Subcutaneous abdominal adipose tissue (tissue), 5 donors: Measurements from ENCODE around the gene EYA2.

Source experiments
- H3K27ac ChIP-seq: one replicate; pipeline ENCODE4 v1.7.0; 2013; ENCODE audit warnings: low read depth, mild to moderate bottlenecking, inconsistent platforms, low read length, moderate library complexity
- H3K27me3 ChIP-seq, 5 donors: one replicate each; pipeline ENCODE4 v1.7.0; 2013; ENCODE audit warnings: low read length in 5 of 5, inconsistent platforms in 1 of 5; ENCODE audit not compliant: control insufficient read depth in 5 of 5, insufficient read depth in 4 of 5
- H3K36me3 ChIP-seq, 5 donors: one replicate each; pipeline ENCODE4 v1.7.0; 2013; ENCODE audit warnings: low read length in 5 of 5; ENCODE audit not compliant: control insufficient read depth in 5 of 5, insufficient read depth in 5 of 5
- H3K4me1 ChIP-seq, 5 donors: one replicate each; pipeline ENCODE4 v1.7.0; 2013; ENCODE audit warnings: low read length in 5 of 5, mild to moderate bottlenecking in 3 of 5, moderate library complexity in 1 of 5; ENCODE audit not compliant: control insufficient read depth in 5 of 5, insufficient read depth in 5 of 5
- H3K4me3 ChIP-seq, 5 donors: one replicate each; pipeline ENCODE4 v1.7.0; 2013; ENCODE audit warnings: low read length in 5 of 5, low read depth in 1 of 5
- H3K9ac ChIP-seq, 5 donors: one replicate each; pipeline ENCODE4 v1.7.0; 2013; ENCODE audit warnings: low read length in 5 of 5, mild to moderate bottlenecking in 4 of 5, moderate library complexity in 3 of 5
- H3K9me3 ChIP-seq, 5 donors: one replicate each; pipeline ENCODE4 v1.7.0; 2013; ENCODE audit warnings: low read length in 5 of 5; ENCODE audit not compliant: control insufficient read depth in 5 of 5
- donor health status: healthy.
- donor health status: healthy.
- donor health status: healthy.
- donor health status: healthy.
- donor health status: healthy.

The EYA2 gene

DNA sequence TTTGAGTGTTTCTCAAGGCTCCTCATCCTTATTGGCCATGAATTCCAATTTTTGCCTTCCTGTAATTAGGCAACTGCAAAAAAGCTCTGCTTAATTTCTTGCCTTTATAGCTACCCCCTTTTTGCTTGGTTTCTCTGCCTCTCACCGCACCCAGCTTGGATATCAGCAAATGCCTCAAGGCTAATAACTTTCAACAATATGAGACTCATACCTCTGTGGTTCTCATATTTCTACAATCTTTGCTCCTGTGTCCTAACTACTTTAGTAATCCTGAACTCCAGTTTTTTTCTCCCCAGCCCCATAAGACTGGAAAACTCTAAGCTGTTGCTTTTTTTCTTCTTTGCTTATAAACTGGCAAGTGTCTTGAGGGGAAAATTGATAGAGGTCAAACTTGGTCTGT is 88.8 kb downstream of the EYA2 start:
- H3K4me3 ChIP-seq: no peak overlapping the region
- H3K27ac ChIP-seq: peak overlapping the region; percentile 27
- no peaks in the 10 kb centered on the region for H3K27me3 ChIP-seq
- H3K4me1 ChIP-seq: peaks cover 3 to 49% (median 24%) of the 10 kb centered on the region in 5 donors
- H3K9ac ChIP-seq: no peak overlapping the region
- H3K36me3 ChIP-seq: no peaks in the 10 kb centered on the region
- peaks cover 0 to 9% (median 2%) of the 10 kb centered on the region in 5 donors for H3K9me3 ChIP-seq

DNA sequence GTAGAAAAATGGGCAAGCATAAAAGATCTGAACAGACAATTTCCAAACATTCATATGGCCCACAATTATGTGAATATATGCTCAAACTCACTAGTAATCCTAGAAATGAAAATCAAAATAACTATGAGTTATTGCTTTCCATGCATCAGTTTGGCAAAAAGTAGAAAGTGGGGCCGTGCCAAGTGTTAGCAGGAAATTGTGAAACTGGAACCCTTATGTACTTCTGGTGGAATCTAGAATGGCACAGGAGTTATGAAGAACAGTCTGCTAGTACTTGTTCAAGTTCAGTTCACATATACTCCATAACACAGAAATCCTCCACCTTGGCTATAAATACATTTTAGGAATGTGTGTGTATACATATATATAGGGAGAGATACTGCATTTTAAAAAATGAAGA is 89.8 kb downstream of the EYA2 start:
- Histone ChIP-seq H3K27me3 (no peaks in the 10 kb centered on the region), H3K36me3 (no peaks in the 10 kb centered on the region), H3K9ac (no peak overlapping the region), H3K27ac (peak overlapping the region; percentile 42), H3K9me3 (peaks cover 0 to 9% (median 2%) of the 10 kb centered on the region in 5 donors), H3K4me3 (no peak overlapping the region), H3K4me1 (peaks cover 3 to 42% (median 16%) of the 10 kb centered on the region in 5 donors)

DNA sequence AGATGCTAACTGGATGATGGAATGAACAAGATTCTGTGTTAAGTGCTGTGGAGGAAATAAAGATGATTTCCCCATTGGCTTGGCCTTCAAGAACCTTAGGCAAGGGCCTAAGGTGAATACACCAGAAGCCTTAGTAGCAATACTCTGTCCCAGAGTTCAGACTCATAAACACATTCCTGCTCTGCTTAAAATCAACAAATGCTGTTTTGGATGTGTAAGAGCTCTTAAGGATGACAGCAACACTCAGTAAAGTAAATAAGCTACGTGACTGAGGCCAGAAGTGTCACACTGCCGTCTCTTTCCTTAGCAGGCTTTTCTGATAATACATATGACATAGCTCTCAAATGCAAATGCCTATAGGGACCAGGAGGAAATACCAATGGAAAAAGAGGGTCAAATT is 90.6 kb downstream of the EYA2 start:
- H3K36me3 ChIP-seq: no peaks in the 10 kb centered on the region
- H3K9ac ChIP-seq: no peak overlapping the region
- H3K27me3 ChIP-seq: no peaks in the 10 kb centered on the region
- H3K4me1 ChIP-seq: peaks cover 3 to 39% (median 17%) of the 10 kb centered on the region in 5 donors
- no peak overlapping the region for H3K4me3 ChIP-seq
- peaks cover 0 to 9% (median 2%) of the 10 kb centered on the region in 5 donors for H3K9me3 ChIP-seq
- H3K27ac ChIP-seq: peak overlapping the region; percentile 42

DNA sequence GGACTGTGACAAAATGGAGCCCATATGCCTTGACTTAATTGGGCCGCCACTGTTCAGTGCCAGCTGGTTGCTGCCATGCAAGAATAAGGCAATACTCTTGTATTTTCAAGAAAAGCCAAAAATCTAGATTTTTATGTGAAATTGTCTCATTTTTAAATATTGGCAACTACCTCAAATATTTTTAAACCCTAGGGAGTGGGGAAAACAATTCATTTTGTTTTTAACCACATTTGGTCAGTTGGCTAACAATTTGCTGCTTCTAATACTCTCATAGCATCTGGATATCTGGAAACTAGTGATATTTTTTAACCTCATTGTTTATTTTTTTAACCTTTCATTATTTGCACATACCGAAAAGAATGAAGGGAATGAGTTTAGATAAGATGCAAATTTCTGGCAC is 91.0 kb downstream of the EYA2 start:
- Histone ChIP-seq H3K4me3 (no peak overlapping the region), H3K9ac (no peak overlapping the region), H3K27ac (peak overlapping the region; percentile 42), H3K9me3 (peaks cover 0 to 9% (median 2%) of the 10 kb centered on the region in 5 donors), H3K36me3 (no peaks in the 10 kb centered on the region), H3K4me1 (peaks cover 3 to 43% (median 21%) of the 10 kb centered on the region in 5 donors), H3K27me3 (no peaks in the 10 kb centered on the region)

DNA sequence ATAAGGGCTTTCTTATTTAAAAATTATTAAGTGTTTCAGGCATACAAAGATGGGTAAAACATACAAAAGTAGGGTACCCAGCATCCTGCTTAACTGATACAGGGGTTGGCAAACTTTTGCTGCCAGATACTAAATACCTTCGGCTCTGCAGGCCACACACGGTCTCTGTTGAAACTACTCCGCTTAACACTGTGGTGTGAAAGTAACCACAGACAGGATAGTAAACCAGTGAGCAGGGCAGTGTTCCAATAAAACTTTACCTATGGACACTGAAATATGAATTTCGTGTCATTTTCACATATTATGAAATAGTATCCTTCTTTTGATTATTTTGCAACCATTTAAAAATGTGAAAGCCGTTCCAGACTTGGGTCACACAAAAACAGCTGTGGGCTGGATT is 92.4 kb downstream of the EYA2 start:
- H3K36me3 ChIP-seq: no peaks in the 10 kb centered on the region
- peaks cover 0 to 9% (median 2%) of the 10 kb centered on the region in 5 donors for H3K9me3 ChIP-seq
- H3K27me3 ChIP-seq: no peaks in the 10 kb centered on the region
- H3K4me3 ChIP-seq: no peak overlapping the region
- no peak overlapping the region for H3K9ac ChIP-seq
- no peak overlapping the region for H3K27ac ChIP-seq
- peaks cover 3 to 45% (median 26%) of the 10 kb centered on the region in 5 donors for H3K4me1 ChIP-seq

DNA sequence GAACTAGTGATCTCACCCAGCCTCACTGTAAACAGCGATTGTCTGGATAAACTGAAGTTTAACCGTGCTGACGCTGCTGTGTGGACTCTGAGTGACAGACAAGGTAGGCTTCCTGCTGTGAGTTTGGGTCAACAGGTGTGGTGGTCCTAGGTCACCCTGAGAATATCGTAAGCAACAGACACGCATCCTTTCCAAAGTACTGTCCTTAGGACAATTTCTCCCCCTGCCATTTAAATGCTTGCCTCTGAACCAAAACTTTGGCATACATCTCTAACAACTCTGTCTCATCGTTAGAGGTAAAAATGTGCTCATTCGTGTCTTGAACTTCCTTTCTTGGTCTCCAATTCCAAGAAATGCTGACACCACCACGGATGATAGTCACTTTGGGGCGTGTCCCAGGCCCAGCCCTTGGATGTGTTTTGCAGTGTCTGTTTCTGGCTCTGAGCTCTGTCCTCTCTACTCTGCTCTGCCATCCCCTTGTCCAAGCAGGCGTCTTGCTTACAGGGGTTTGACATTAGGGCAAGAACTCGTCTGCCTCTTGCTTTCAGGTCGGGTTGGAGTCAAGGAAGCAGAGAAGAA is 95.5 kb downstream of the EYA2 start:
- Histone ChIP-seq H3K4me3 (no peak overlapping the region), H3K36me3 (no peaks in the 10 kb centered on the region), H3K27me3 (no peaks in the 10 kb centered on the region), H3K9ac (no peak overlapping the region), H3K4me1 (peaks cover 3 to 28% (median 20%) of the 10 kb centered on the region in 5 donors), H3K9me3 (no peaks in the 10 kb centered on the region), H3K27ac (no peak overlapping the region)

DNA sequence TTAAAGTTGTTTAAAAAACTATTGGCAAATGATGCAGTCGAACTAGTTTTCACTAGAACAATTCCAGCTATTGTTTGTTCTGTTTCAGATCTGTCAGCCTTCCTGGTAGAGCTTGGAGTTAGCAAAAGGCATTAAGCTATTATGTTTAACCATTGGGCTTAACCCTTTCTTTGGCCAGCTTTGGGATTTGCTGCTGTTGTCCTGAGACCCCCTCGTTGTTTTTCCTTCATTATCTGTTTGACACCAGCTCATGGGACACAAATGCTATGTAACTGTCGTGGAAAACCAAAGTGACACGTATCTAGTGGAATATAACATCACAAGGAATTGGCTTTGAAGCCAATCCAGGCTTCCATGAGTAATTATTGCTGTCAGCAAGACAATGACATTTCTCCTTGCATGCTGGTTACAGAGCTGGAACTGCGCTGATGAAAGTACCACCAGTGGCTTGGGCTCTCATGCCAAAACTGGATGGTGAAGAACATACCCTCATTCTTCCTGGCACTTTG is 96.0 kb downstream of the EYA2 start:
- Histone ChIP-seq H3K27ac (no peak overlapping the region), H3K9ac (no peak overlapping the region), H3K27me3 (no peaks in the 10 kb centered on the region)

DNA sequence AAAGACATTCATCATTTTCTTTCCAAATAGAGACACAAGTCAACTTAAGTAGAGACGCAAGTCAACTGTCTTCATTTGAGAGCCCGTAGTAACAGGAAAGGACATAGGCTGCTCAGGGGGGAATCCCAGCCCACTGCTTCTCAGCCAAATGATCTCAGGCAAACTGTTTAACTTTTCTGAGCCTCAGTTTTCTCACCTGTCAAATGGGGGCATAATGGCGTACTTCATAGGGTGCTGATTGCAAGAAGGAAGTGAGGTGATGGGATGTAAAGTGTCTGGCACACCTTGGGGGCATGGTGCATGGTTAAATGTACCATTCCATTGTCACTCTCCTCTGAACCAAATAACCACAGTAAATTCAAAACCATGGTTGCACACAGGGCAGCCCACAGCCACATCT is 96.5 kb downstream of the EYA2 start:
- H3K27ac ChIP-seq: no peak overlapping the region
- peaks cover 0 to 19% (median 14%) of the 10 kb centered on the region in 5 donors for H3K4me1 ChIP-seq
- H3K9me3 ChIP-seq: no peaks in the 10 kb centered on the region
- no peak overlapping the region for H3K4me3 ChIP-seq
- no peaks in the 10 kb centered on the region for H3K36me3 ChIP-seq
- no peaks in the 10 kb centered on the region for H3K27me3 ChIP-seq
- no peak overlapping the region for H3K9ac ChIP-seq

More for the DNA sequence above, 96.0 kb downstream of the EYA2 start:
- Histone ChIP-seq H3K4me1 (peaks cover 0 to 23% (median 16%) of the 10 kb centered on the region in 5 donors), H3K9me3 (no peaks in the 10 kb centered on the region), H3K36me3 (no peaks in the 10 kb centered on the region), H3K4me3 (no peak overlapping the region)

DNA sequence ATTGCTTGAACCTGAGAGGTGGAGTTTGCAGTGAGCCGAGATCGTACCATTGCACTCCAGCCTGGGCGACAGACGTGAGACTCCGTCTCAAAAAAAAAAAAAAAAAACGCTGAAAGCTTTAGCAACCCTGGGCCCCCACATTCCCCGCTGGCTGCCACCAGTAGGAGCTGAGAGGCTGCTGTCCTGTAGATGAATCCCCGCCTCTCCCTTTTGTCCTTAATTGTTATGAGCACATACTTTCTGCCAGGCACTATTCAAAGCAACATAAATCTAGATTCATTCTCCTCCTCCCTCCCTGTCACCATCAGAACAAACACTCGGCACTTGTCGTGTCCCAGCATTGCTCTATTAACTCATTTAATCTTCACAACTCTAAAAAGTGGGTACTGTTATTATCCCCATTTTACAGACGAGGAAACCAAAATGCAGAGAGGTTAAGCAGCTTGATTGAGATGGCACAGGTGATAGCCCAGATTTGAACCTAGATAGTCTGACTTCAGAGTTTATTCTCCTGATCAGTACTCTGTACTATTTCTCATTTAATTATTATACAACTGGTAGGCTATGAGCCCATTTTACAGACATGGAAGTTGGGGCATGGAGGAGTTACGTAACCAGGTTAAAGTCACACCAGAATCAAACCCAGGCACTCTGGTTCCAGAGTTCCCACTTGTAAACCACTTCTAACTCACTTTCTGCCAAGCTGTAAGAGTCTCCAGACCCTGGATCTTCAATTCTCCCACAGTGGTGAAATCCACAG is 97.4 kb downstream of the EYA2 start:
- Histone ChIP-seq H3K27me3 (no peaks in the 10 kb centered on the region), H3K9me3 (no peaks in the 10 kb centered on the region), H3K36me3 (no peaks in the 10 kb centered on the region), H3K9ac (no peak overlapping the region), H3K27ac (no peak overlapping the region), H3K4me1 (peaks cover 0 to 15% (median 13%) of the 10 kb centered on the region in 5 donors), H3K4me3 (no peak overlapping the region)

DNA sequence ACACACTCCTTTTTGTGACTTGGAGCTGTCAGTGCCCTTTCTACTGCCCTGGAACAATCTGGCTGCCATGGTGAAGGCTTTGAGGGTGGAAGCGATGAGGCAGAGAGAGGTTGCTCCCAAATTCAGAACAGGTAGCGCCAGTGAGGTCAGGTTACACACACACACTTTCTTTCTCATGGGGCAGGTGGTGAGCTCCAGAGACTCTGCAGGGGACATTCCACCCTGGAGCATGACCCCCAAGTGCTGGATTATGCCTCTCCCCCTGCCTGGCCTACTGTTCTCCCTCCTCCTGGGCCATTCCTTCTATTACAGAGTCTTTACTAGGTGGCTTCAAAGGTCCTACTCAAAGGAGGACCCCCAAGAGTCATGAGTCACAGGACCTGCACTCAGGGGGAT is 98.0 kb downstream of the EYA2 start:
- Histone ChIP-seq H3K27me3 (no peaks in the 10 kb centered on the region), H3K9me3 (no peaks in the 10 kb centered on the region), H3K9ac (no peak overlapping the region), H3K27ac (no peak overlapping the region), H3K36me3 (no peaks in the 10 kb centered on the region), H3K4me3 (no peak overlapping the region), H3K4me1 (peaks cover 0 to 21% (median 14%) of the 10 kb centered on the region in 5 donors)
